Duodenal mucosa (tissue), 2 donors: ENCODE data around the gene TWIST2.

ENCODE experiments used
- H3K27ac ChIP-seq: one replicate; pipeline ENCODE4 v1.7.0; 2013; ENCODE audit warnings: low read depth, low read length
- H3K27me3 ChIP-seq, 2 donors: one replicate each; pipeline ENCODE4 v1.7.0; 2013; ENCODE audit warnings: low read length in 2 of 2, control low read depth in 1 of 2; ENCODE audit not compliant: insufficient read depth in 2 of 2, control insufficient read depth in 1 of 2
- H3K36me3 ChIP-seq, 2 donors: one replicate each; pipeline ENCODE4 v1.7.0; 2013; ENCODE audit warnings: low read length in 2 of 2, control low read depth in 1 of 2; ENCODE audit not compliant: insufficient read depth in 2 of 2, control insufficient read depth in 1 of 2
- H3K4me1 ChIP-seq, 2 donors: one replicate each; pipeline ENCODE4 v1.7.0; 2013; ENCODE audit warnings: low read length in 2 of 2, control low read depth in 1 of 2; ENCODE audit not compliant: insufficient read depth in 2 of 2, control insufficient read depth in 1 of 2
- H3K4me3 ChIP-seq, 2 donors: one replicate each; pipeline ENCODE4 v1.7.0; 2013; ENCODE audit warnings: low read length in 2 of 2, low read depth in 1 of 2
- H3K9ac ChIP-seq, 2 donors: one replicate each; pipeline ENCODE4 v1.7.0; 2013; ENCODE audit warnings: low read length in 2 of 2, low read depth in 1 of 2
- H3K9me3 ChIP-seq, 2 donors: one replicate each; pipeline ENCODE4 v1.7.0; 2013; ENCODE audit warnings: low read length in 2 of 2, control low read depth in 1 of 2; ENCODE audit not compliant: control insufficient read depth in 1 of 2

Gene TWIST2

DNA sequence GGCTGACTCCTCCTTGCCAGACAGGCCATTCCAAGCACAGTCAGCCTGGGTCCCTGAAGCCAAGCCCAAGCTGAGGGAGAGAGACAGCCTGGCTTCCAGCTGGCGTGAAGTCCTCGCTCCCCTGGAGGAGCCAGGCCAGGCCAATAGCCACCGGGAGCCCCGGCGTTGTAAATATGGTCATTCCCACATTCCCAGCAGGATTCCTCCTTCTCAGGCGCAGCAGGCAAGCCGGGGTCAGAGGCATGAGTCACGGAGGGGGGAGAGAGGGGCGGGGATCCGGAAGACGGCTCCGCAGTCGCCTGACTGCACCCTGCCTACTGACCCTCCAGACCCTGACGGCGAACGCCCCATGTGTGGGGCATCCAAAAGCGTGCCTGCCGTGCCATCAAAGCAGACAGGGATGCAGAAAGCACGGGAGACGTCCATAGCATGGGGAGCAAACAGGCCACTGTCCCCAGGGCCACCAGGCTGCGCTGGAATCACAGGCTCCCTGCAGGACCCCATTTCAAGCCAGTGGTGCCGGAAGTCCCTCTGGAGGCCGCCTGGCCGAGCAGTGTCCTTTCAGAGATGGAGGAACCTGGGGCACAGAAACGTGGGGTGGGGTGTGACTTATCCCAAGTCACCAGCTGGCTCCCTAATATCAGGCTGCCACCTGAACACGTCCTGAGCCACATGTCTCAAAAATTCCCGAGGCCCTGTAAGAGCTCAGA lies 48.2 kb downstream of the TWIST2 start:
- H3K4me3 ChIP-seq, result no peak overlapping the region
- H3K27ac ChIP-seq, result no peak overlapping the region
- H3K9me3 ChIP-seq, result no peaks in the 10 kb centered on the region
- no peaks in the 10 kb centered on the region for H3K36me3 ChIP-seq
- no peaks in the 10 kb centered on the region for H3K4me1 ChIP-seq
- no peak overlapping the region for H3K9ac ChIP-seq
- H3K27me3 ChIP-seq, result no peaks in the 10 kb centered on the region

DNA sequence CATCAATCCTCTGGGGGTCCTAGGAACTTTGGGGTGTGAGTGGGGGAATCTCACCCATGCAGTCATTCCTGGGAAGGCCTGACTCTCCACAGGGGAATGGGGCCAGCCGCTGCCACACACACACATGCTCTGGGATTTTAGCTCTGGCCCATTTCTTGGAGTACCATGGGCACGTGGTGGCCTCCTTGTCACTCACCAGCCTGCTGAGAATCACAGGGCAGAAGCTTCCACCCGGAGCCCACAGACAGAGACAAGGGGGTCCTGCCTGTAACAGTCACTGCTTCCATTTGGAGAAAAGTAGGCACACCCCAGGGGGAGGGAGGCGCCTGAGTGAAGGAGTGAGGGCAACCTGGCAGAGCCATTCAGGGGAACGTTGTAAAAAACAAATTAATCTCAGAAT lies 48.8 kb downstream of the TWIST2 start:
- H3K36me3 ChIP-seq, result no peaks in the 10 kb centered on the region
- no peaks in the 10 kb centered on the region for H3K27me3 ChIP-seq
- H3K9me3 ChIP-seq, result no peaks in the 10 kb centered on the region
- no peak overlapping the region for H3K9ac ChIP-seq
- no peaks in the 10 kb centered on the region for H3K4me1 ChIP-seq
- H3K27ac ChIP-seq, result no peak overlapping the region
- no peak overlapping the region for H3K4me3 ChIP-seq

DNA sequence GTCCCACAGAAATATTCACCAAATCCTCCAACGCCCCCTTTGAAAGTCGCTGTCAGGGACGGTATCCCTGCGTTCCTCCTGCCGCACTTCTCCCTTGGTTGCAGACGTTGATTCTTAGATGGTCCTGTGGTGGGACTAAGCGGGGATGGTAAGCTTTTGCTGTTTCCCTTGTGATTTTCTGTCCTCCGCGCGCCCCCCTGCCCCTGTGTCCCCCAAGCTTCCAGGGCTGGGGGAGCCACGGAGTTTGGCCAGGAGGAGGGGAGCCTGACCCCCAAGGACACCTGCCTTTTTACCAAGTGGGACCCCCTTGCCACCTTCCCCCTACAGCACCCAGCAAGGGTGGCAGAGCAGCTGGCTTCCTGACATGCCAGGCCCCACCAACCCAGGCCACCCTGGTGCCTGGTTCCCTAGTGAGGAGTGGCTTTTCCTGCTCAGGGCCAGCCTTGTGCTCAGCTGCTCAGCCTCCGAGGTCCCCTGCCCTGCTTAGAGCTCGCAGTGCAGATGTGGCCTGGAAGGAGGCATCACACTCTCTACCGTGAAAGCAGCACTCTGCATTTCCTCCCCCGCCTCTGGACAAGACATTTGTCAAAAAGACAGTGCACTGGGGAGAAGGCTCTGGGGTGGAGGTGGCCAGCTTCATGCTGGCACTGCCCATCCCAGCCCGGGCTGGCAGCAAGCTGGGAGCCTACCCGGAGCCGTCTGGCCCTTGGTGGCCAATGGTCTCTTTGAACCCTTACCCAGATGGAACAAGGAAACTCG lies 49.4 kb downstream of the TWIST2 start:
- Histone ChIP-seq H3K4me1 (no peaks in the 10 kb centered on the region), H3K27ac (no peak overlapping the region)

GRCh38 chr2:238897911-238898311 lies 50.0 kb downstream of the TWIST2 start:
- no peak overlapping the region for H3K9ac ChIP-seq
- no peaks in the 10 kb centered on the region for H3K9me3 ChIP-seq
- no peak overlapping the region for H3K27ac ChIP-seq
- no peaks in the 10 kb centered on the region for H3K36me3 ChIP-seq
- peaks cover 0 to 4% of the 10 kb centered on the region in 2 donors for H3K27me3 ChIP-seq
- H3K4me3 ChIP-seq, result no peak overlapping the region
- no peaks in the 10 kb centered on the region for H3K4me1 ChIP-seq

More for the DNA sequence above, 49.4 kb downstream of the TWIST2 start:
- no peaks in the 10 kb centered on the region for H3K9me3 ChIP-seq
- H3K36me3 ChIP-seq, result no peaks in the 10 kb centered on the region
- no peak overlapping the region for H3K9ac ChIP-seq
- peaks cover 0 to 3% of the 10 kb centered on the region in 2 donors for H3K27me3 ChIP-seq
- no peak overlapping the region for H3K4me3 ChIP-seq

DNA sequence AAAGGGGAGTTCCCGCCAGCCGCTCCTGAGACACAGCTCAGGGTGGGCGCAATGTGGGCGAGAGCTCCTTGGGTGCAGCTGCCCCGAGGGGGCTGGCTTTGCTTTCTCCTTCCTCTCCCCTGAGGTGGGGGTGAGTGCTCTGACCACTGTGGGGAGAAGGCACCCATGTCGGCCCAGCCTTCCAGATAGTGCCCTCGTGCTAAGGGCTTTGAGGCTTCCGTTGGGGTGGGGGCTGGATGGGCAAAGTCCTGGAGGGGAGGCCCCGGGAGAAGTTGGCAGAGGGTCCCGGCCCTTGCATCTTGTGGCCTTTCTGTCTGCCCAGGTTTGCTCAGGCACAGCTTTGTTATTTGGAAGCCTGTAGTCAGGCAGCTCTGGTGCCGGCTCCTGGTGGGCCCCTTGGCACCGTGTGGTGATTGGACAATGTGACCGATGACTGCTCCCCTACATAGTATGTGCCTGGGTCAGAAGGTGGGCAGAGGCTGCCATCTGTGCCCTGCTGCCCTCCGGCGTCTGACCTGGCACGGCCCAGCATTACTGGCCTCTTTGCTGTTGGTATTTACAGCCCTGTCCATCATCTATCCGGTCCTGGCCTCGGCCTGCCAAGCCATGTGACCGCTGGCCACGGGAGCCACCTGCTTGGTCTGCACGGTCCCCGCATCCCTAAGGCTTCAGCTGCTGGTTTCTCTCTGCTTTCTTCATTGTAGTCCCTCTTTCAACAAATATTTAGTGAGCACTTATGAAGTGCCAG lies 50.8 kb downstream of the TWIST2 start:
- no peak overlapping the region for H3K27ac ChIP-seq
- H3K9ac ChIP-seq, result no peak overlapping the region
- H3K27me3 ChIP-seq, result peaks cover 0 to 4% of the 10 kb centered on the region in 2 donors
- H3K36me3 ChIP-seq, result no peaks in the 10 kb centered on the region
- H3K4me3 ChIP-seq, result no peak overlapping the region
- no peaks in the 10 kb centered on the region for H3K9me3 ChIP-seq
- no peaks in the 10 kb centered on the region for H3K4me1 ChIP-seq

DNA sequence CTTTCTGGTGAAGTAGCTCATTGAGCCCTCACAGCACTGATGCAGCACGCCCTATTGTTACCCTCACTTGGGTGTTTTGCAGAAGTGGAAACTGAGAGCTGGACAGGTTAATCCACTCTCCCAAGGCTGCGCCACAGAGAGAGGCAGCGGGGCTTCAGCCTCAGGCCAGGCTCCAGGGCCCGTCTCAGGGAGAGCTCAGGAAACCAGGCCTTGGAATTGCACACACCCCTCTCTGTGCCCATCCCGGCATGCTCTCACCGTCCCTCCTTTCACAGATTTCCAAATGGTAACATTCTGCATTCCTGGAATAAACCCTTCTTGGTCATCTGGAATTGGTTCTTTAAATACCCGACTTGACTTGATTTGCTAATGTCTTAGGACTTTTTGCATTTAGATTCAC lies 51.5 kb downstream of the TWIST2 start:
- Histone ChIP-seq H3K27me3 (peaks cover 0 to 4% of the 10 kb centered on the region in 2 donors), H3K4me3 (no peak overlapping the region), H3K9ac (no peak overlapping the region), H3K36me3 (no peaks in the 10 kb centered on the region), H3K27ac (no peak overlapping the region), H3K4me1 (no peaks in the 10 kb centered on the region), H3K9me3 (no peaks in the 10 kb centered on the region)

GRCh38 chr2:238900511-238900910 lies 52.6 kb downstream of the TWIST2 start:
- no peaks in the 10 kb centered on the region for H3K36me3 ChIP-seq
- no peak overlapping the region for H3K4me3 ChIP-seq
- no peaks in the 10 kb centered on the region for H3K4me1 ChIP-seq
- H3K27ac ChIP-seq, result no peak overlapping the region
- peaks cover 0 to 4% of the 10 kb centered on the region in 2 donors for H3K27me3 ChIP-seq
- H3K9ac ChIP-seq, result no peak overlapping the region
- H3K9me3 ChIP-seq, result no peaks in the 10 kb centered on the region

- peaks cover 0 to 4% of the 10 kb centered on the region in 2 donors for H3K27me3 ChIP-seq
- H3K4me1 ChIP-seq, result no peaks in the 10 kb centered on the region
- H3K36me3 ChIP-seq, result no peaks in the 10 kb centered on the region
- H3K9me3 ChIP-seq, result no peaks in the 10 kb centered on the region
- no peak overlapping the region for H3K27ac ChIP-seq
- H3K9ac ChIP-seq, result no peak overlapping the region
- H3K4me3 ChIP-seq, result no peak overlapping the region
These were observed 53.7 kb downstream of the TWIST2 start for GRCh38 chr2:238901461-238902057.

DNA sequence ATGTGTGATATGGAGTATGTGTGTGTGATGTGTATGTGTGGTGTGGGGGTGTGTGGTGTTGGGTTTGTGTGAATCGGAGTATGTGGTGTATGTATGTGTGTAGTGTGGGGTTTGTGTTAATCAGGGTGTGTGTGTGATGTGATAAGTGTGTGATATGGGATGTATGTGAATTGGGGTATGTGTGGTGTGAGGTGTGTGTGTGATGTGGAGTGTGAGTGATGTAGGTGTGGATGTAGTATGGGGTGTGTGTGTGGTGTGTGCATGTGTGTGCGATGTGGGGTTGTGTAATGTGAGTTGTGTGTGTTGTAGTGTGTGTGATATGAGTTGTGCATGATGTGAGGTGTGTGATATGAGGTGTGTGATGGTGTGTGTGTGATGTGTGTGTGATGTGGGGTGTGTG lies 54.4 kb downstream of the TWIST2 start:
- no peaks in the 10 kb centered on the region for H3K9me3 ChIP-seq
- no peaks in the 10 kb centered on the region for H3K4me1 ChIP-seq
- H3K27me3 ChIP-seq, result peaks cover 0 to 4% of the 10 kb centered on the region in 2 donors
- H3K4me3 ChIP-seq, result no peak overlapping the region
- no peak overlapping the region for H3K9ac ChIP-seq
- H3K36me3 ChIP-seq, result no peaks in the 10 kb centered on the region
- H3K27ac ChIP-seq, result no peak overlapping the region

GRCh38 chr2:238903141-238903540 lies 55.3 kb downstream of the TWIST2 start:
- Histone ChIP-seq H3K27me3 (peaks cover 0 to 4% of the 10 kb centered on the region in 2 donors), H3K9me3 (no peaks in the 10 kb centered on the region), H3K27ac (no peak overlapping the region), H3K9ac (no peak overlapping the region), H3K4me1 (no peaks in the 10 kb centered on the region), H3K36me3 (no peaks in the 10 kb centered on the region), H3K4me3 (no peak overlapping the region)
